GM19455 (cell line): ENCODE measurements around the gene SUMF1.
A peak's percentile ranks its signal among the peaks of the same experiment; 100 is the strongest.

Experiments used
- ATAC-seq: cut with Tn5 transposase; IDR thresholded peaks from one replicate; pipeline ENCODE4 v1.9.1; 2021; ENCODE audit not compliant: unreplicated experiment

The SUMF1 gene

DNA sequence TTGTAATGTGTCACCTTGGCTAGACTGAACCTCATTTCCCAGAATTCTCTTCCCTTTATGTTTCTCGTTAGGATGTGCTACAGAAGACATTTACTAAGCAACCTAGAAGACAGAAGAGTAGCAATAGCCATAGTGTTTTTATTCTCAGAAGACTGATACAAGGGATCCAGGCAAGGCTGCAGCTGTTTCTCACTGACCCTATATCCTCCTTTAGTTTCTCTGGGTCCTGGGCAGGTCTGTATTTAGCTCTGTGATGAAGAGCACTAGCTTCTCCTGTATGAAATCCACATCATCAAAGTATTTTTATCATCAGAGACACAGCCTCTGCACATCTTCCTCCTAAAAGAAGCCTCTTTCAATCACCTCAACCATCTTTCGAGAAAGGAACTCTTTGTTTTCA is 72.5 kb downstream of the SUMF1 start:
- no peak for ATAC-seq

DNA sequence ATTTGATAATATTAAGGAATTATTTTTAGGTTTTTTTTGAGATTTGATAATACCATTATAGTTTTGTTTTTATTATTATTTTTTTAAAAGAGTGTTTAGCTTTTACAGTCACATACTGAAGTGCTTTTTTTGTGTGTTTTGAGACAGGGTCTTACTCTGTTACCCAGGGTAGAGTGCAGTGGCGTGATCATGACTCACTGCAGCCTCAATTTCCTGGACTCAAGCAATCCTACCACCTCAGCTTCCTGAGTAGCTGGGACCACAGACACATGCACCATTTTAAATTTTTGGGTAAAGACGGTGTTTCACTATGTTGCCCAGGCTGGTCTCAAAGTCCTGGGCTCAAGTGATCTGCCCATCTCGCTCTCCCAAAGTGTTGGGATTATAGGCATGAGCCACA is 73.0 kb downstream of the SUMF1 start:
- ATAC-seq, result no peak

DNA sequence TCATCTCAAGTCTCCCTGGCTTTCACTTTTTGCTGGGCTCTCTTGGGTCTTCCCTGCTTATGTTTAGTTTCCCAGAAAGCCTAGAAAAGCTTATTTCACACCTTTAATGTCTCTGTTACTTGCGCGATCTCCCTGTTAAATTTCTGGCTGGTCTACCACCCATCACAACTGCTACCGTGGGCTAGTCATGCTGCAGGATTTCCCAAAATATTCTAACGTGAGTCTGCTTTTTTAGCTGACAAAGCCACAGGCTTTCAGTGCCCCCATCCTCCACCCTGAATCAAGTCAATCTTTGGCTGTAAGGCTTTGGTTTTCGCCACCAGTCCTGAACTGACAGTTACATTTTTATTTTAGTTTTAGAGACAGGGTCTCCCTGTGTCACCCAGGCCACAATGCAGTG is 74.1 kb downstream of the SUMF1 start:
- no peak for ATAC-seq

DNA sequence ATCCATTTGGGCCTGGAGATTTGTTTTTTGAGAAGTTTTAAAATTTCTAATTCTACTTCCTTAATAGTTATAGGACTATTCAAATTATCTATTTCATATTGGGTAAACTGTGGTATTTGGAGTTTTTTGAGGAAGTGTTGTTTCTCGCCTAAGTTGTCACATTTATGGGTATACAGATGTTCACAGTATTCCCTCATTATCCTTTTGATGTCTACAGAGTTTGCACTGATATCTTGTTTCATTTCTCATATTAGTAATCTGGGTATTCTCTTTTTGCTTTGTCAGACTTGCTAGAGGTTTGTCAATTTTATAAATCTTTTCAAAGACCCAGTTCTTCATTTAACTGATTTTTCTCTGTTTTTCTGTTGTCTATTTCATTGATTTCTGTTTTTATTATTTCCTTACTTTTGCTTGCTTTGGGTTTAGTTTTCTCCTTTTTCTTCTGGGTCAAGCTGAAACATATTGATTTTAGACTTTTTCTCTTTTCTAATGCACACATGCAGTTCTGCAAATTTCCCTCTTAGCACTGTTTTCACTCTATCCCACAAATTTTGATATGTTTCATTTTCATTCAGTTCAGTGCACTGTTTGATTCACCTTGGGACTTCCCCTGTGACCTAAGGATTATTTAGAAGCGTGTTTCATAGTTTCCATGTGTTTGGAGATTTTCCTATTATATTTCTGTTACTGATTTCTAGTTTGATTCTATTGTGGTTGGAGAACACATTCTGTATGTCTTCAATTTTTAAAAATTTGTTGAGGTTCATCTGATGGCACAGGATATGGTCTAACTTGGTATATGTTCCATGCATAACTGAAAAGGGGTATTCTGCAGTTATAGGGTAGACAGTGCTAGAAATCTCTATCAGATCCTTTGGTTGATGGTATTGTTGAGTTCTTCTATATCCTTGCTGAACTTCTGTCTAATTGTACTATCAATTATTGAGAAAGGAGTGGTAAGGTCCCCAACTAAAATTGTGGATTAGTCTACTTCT is 79.6 kb downstream of the SUMF1 start:
- ATAC-seq, result no peak

DNA sequence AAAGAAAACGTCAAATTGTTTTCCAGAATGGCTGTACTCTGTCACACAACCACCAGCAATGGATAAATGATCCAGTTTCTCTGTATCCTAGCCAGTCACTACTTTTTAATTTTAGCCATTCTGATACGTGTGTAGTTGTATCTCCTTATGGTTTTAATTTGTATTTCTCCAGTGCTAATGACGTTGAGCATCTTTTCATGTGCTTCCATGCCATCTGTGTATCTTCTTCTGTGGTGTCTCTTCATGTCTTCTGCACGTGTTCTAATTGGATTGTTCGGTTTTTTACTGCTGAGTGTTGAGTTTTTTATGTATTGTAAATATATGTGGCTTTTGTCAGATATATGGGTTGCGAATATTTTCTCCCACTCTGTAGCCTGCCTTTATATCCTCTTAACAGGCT is 81.9 kb downstream of the SUMF1 start:
- no peak for ATAC-seq

DNA sequence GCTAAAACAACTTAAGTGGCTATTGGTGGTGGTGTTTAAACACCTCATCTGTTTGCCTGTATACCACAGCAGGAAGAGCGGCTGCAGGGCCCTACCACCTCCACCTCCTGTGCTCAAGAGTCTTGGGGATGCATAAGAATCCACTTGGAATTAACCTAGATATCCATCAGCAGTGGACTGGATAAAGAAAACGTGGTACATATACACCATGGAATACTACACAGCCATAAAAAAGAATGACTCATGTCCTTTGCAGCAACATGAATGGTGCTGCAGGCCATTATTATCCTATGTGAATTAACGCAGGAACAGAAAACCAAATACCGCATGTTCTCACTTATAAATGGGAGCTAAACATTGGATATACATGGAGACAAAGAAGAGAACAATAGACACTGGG is 87.1 kb downstream of the SUMF1 start:
- no peak for ATAC-seq

DNA sequence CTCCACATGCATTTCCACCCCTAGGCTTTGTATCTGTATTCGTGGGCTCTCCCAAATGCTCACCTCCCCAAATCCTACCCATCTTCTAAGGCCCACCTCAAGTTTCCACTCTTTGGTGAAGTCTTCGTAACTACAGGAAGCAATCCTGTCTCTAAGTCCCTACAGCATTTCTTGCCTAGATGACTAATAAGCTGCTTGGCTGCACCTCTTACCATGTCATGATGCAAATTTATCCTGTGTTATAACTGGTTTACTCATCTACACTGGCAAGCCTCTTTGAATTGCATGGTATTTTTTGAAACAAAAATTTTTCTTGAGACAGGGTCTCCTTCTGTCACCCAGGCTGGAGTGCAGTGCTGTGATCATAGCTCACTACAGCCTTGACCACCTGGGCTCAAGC is 90.6 kb downstream of the SUMF1 start:
- no peak for ATAC-seq

DNA sequence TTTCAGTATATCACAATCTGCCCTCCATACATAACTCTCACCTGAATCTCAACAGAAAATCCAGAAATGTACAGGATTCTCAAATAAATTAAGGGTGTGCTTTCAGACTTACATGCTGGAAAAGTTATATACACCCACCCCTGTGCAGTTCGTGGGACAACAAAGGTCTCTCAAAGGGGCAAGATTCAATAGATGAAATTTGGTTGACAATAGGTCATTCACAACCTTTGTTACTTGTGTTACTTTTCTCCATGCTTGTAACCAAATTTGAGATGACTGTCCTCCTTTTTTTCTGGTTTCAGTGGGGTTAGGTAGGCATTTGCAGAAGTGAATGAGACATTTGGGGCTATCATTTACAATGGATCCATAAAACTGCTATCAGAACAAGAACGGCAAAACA is 91.2 kb downstream of the SUMF1 start:
- ATAC-seq, result no peak

DNA sequence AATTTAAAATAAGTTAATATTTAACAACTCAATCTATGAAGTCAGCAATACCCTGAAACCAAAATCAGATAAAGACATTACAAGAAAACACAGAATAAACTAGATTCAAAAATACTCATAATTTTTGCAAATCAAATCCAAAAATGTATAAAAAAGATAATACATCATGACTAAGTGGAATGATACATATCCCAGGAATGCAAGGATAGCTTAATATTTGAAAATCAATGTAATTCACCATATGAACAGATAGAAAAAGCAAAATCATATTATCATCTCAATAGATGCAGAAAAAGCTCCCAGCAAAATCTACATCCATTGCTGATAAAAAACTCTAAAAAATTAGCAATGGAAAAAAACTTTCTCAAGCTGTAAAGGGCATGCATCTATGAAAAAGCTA is 93.4 kb downstream of the SUMF1 start:
- ATAC-seq, result no peak

DNA sequence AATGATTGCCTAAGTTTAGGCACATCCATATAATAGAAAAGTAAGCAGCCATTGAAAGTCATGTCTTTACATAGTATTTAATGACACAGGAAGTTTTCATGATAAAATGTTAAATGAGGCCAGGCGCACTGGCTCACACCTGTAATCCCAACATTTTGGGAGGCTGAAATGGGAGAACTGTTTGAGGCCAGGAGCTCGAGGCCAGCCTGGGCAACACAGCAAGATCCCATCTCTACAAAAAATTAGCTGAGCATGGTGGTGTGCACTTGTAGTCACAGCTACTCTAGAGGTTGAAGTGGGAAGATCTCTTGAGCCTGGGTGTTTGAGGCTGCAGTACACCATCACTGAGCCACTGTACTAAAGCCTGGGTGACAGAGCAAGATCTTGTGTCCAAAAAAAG is 104.5 kb downstream of the SUMF1 start:
- no peak for ATAC-seq

DNA sequence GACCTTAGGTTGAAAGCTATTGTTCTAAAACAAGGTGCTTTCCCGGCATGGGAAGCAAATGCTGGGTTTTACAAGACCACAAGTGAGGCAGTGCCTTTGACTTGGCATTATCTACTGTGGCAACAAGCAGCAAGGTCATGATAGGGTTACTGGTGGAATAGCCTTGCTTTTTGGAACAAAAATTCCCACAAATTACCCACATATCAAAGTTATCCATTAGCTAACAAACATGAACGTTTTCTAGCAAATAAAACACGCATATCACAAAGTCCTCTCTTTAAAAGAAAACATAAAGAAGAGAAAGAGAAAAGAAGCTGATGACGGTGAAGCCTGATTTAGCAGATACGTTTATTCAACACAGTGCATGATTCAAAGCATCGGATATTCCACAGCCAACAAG is 106.3 kb downstream of the SUMF1 start:
- ATAC-seq, result no peak

DNA sequence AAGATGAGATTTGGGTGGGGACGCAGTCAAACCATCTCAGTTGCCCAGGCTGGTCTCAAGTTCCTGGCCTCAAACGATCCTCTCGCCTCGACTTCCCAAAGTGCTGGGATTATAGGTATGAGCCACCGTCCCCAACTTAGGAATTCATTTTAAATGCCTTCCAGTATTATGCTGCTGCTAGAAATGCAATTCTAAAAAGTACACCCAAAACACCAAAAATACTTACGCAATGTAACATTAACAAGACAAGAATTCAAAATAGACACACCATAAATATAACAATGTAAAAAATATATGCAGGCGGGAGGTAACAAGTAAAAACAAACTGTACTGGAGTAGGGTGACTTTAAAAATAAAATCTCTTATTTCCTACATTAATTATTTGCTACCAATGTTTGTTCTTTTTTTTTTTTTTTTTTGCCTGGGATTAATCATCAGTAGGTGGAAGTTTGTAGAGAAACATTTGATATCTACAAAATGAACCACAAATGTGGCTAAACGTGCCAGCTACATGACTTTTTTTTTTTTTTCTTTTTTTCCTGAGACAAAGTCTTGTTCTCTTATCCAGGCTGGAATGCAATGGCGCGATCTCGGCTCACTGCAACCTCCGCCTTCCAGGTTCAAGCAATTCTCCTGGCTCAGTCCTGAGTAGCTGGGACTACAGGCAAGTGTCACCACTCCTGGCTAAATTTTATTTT is 107.1 kb downstream of the SUMF1 start:
- ATAC-seq, result no peak

DNA sequence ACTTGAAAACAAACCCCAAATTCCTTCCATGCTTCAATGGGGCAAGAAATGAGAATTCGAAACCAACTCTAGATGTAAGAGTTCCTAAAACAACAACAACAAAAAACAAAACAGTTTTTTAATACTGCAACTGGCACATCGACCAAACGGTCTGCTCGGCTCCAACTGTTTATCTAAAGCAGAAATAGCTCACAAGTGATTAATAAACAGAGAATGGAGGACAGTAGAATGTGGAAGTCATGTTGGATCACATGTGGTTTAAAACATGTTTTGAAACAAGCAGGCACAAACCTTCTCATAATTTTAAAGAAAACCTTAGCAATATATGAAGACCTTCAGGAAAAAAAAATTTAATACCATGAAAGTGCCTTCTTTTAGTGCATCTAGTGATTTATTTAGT is 108.8 kb downstream of the SUMF1 start:
- ATAC-seq, result no peak

DNA sequence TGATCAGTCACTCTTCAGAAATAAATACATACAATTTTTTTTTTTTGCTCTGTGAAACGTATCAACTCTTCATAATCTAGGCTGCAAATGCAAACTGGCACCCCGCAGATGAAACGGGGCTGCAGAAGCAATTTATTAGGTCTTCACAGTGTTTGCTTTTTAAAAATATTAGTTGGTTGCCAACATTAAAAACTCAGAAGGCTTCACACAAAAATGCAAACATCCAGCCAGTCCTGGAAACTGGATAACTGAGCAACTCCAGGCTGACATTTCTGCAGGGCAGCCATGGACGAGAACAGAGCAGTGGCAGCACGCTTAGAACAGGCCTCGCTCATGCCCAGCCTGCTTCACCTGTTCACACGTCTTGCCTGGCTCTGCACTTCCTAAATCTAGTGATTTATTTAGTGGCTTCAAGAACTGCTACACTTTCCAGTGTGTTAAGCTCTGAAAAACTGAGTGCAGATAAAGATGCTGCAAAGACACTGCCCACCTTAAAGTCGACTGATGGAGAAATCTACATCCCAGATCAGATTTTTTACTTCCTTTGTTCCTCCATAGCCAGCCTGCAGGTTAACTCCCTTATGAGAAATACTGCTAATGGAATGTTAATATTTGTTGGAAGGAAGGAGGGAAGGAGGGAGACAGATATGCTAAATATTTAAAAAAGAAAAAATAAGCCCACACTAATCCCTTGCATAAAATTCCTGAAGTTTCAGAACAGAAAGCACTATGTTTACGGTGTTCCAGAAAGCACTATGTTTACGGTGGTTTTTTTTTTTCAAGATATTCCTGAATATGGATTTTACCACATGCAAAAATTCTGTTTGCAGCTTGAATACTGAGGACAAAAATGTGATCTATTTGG is 110.3 kb downstream of the SUMF1 start:
- no peak for ATAC-seq

DNA sequence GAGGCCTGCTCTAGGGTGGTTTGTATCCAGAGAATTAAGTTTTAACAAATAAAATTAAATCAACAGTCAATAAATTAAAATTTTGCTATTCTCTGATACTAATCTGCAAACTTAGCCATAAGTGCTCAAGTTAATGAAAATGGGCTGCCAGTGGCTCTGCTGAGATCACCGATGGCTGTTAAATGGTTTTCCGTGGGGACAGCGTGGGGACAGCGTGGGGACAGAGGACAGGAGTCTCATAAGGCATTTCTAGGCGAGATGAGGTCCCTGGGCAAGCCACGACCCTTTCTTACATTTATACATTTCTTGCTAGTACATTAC is 110.9 kb downstream of the SUMF1 start:
- ATAC-seq, result no peak

DNA sequence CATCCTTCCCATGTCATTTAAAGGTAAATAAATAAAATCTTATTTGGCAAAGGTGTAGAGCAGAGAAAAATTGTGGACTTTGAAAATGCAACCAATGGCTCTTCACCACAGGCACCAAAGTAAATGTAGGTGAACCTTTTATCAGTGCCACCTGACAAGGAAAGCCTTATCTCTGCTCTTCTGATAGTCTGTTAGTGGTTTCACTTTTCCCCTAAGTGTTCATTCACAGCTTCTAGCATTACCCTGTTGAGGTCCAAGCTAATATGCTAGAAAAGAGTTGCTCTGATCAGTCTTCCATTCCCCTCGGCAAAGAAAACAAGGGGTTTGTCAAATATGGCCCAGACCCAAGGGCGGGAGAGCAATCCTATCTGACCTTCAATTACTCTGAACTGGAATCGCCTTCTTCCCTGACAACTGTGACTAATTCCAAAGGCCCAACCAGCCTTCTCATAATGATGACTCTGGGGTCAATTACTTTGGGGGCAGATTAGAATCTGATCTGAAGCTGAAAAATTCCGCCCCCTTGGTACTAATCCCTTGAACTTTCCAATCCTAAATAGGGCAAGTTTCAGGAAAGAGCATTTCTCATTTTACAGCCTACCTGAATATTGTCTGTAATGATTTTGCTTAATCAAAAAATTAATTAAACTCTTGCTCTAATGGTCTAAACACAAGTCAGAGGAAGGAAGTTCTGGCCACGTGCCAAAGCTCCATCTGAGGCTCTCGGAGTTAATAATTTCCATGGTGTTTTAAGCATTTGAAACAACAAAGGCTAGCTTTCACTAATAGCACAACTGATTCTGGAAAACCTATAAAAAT is 111.5 kb downstream of the SUMF1 start:
- ATAC-seq, result no peak

DNA sequence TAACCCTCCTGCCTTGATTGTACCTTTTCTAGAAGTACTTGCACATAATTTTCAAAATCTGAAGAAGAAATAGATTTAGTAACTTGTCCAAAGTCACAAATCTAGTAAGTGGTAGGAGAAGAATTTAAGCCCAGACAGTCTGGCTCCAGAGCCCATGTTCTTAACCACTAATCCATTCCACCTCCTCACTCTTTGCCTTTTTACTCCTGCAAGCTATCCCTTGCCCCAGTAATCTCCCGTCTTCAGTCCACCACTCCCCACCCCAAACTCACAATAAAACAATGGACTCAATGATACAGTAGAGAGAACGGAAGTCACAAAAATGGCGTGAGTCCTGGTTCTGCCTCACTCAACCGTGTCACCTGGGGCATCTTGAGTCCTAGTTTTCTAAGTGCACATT is 115.2 kb downstream of the SUMF1 start:
- no peak for ATAC-seq

DNA sequence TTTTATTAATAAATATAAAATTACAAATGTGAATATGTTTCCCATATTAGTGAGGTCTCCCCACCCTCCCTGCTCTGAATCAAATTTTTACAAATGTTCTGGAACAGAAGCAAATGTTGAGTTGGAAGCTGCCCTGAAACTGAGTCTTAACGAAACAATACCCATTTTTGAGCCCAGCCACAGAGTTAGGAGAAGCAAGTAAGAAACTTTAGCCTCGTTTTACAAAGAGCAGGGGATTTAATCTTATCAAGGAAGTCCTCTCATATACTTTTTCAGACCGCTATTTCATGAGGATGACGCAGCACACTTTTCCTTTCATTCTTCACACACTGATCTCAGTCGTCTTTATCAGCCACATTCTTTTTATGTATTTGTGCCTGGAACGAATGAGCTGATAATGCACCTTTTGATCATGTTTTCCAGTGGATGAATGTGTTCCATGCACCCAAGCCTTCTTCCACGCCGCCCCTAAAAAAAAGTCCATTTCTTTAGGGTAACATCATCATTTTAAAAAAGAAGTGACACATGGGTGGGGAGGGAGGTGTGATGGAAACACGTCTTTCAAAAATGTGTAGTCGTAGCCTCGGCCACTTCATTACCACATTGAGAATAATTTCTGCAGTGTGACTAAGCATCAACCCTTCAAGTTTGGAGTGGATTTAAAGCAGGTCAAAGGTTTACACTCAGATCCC is 115.8 kb downstream of the SUMF1 start:
- no peak for ATAC-seq

DNA sequence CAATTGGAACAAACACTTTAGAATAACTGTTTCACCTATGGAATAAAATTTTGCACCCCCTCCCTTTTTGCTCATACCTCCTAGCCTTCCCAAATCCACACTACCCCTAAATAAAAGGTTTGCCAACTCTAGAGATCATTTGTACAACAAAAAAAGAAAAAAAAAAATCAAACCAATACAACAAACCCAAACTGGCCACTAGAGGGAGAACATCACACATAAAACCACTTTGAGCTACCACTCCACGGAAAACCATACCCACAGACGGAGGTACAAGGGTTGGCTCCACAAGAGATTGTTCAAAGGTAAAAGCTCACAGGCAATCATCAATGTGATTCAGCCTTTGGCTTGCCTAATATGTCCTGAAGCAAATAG is 116.3 kb downstream of the SUMF1 start:
- peak; percentile 74 for ATAC-seq

DNA sequence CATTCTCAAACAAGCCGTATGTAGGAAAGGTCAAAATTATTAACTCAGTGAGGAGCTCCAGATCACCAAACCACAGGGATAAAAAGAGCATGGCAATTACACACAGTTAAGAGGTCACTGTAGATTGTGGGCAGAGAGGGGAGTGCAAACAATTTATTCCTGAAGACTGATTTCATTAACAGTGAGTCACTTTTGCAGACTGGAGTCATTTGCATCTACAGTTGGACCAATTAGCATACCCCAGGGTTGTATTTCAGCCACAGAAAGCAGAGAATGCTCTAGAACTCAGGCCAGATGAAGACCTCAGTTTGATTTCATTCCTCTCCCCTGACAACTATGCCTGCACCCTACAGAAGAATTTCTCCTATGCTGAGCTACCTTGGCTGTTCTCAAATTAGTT is 123.8 kb downstream of the SUMF1 start:
- ATAC-seq, result no peak
